ENCODE data around the gene CDC42SE2.

Gene CDC42SE2

GRCh38 chr5:131296213-131296672 lies 32.4 kb downstream of the CDC42SE2 start:
- Histone ChIP-seq H2AFZ (ENCODE audit: low read length) (no peak overlapping the region), H3K27me3 (ENCODE audit: insufficient read depth, low read length, poor library complexity, severe bottlenecking) (no peaks in the 10 kb centered on the region), H3K9ac (ENCODE audit: low read depth, low read length, poor library complexity, severe bottlenecking) (no peak overlapping the region), H3K4me3 (ENCODE audit: low read length, poor library complexity, severe bottlenecking) (no peak overlapping the region), H4K20me1 (ENCODE audit: insufficient read depth, low read length, poor library complexity, severe bottlenecking) (peaks cover 21% of the 10 kb centered on the region), H3K36me3 (ENCODE audit: insufficient read depth, low read length) (no peaks in the 10 kb centered on the region), H3F3A (ENCODE audit: low read depth) (no peaks in the 10 kb centered on the region), H3K4me2 (ENCODE audit: low read depth, low read length, poor library complexity, severe bottlenecking) (no peak overlapping the region), H3K79me2 (ENCODE audit: insufficient read depth, low read length) (peaks cover 83% of the 10 kb centered on the region), H3K4me1 (ENCODE audit: insufficient read depth, low read length, poor library complexity, severe bottlenecking) (peaks cover 3% of the 10 kb centered on the region), H3K9me3 (ENCODE audit: insufficient read depth, low read depth, low read length) (no peaks in the 10 kb centered on the region), H3K9me2 (replicated peaks; ENCODE audit: low read depth, low read length) (no peaks in the 10 kb centered on the region)
- no peak for TF ChIP-seq EZH2phosphoT487 (IDR thresholded peaks at IDR 0.05; ENCODE audit: borderline replicate concordance)
- TF ChIP-seq, protein P1, sequence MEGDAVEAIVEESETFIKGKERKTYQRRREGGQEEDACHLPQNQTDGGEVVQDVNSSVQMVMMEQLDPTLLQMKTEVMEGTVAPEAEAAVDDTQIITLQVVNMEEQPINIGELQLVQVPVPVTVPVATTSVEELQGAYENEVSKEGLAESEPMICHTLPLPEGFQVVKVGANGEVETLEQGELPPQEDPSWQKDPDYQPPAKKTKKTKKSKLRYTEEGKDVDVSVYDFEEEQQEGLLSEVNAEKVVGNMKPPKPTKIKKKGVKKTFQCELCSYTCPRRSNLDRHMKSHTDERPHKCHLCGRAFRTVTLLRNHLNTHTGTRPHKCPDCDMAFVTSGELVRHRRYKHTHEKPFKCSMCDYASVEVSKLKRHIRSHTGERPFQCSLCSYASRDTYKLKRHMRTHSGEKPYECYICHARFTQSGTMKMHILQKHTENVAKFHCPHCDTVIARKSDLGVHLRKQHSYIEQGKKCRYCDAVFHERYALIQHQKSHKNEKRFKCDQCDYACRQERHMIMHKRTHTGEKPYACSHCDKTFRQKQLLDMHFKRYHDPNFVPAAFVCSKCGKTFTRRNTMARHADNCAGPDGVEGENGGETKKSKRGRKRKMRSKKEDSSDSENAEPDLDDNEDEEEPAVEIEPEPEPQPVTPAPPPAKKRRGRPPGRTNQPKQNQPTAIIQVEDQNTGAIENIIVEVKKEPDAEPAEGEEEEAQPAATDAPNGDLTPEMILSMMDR (conservative IDR thresholded peaks at IDR 0.05; ENCODE audit: low read length), result no peak

DNA sequence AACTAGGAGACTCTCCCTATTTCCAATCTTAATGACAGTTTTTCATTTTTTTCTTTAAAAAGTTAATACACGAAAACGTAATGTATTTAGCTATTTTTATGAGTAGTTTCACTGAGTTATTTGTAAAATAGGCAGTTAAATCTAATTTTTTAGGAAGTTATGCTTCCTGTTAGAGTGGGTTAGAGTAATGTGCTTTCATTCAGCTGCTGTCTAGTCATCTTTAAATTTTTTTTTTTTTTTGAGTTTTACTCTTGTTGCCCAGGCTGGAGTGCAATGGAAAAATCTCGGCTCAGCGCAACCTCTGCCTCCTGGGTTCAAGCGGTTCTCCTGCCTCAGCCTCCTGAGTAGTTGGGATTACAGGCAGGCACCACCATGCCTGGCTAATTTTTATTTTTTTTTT lies 34.0 kb downstream of the CDC42SE2 start:
- Histone ChIP-seq H3K4me2 (ENCODE audit: low read depth, low read length, poor library complexity, severe bottlenecking) (no peak overlapping the region), H3K4me3 (ENCODE audit: low read length, poor library complexity, severe bottlenecking) (no peak overlapping the region), H4K20me1 (ENCODE audit: insufficient read depth, low read length, poor library complexity, severe bottlenecking) (peaks cover 25% of the 10 kb centered on the region), H2AFZ (ENCODE audit: low read length) (no peak overlapping the region), H3K36me3 (ENCODE audit: insufficient read depth, low read length) (no peaks in the 10 kb centered on the region), H3K27me3 (ENCODE audit: insufficient read depth, low read length, poor library complexity, severe bottlenecking) (no peaks in the 10 kb centered on the region), H3K79me2 (ENCODE audit: insufficient read depth, low read length) (peaks cover 77% of the 10 kb centered on the region), H3F3A (ENCODE audit: low read depth) (no peaks in the 10 kb centered on the region), H3K9me2 (replicated peaks; ENCODE audit: low read depth, low read length) (no peaks in the 10 kb centered on the region), H3K4me1 (ENCODE audit: insufficient read depth, low read length, poor library complexity, severe bottlenecking) (peaks cover 3% of the 10 kb centered on the region), H3K9me3 (ENCODE audit: insufficient read depth, low read depth, low read length) (no peaks in the 10 kb centered on the region), H3K9ac (ENCODE audit: low read depth, low read length, poor library complexity, severe bottlenecking) (no peak overlapping the region)
- TF ChIP-seq, protein P1 (conservative IDR thresholded peaks at IDR 0.05; ENCODE audit: low read length), result no peak
- TF ChIP-seq EZH2phosphoT487 (IDR thresholded peaks at IDR 0.05; ENCODE audit: borderline replicate concordance), result no peak

DNA sequence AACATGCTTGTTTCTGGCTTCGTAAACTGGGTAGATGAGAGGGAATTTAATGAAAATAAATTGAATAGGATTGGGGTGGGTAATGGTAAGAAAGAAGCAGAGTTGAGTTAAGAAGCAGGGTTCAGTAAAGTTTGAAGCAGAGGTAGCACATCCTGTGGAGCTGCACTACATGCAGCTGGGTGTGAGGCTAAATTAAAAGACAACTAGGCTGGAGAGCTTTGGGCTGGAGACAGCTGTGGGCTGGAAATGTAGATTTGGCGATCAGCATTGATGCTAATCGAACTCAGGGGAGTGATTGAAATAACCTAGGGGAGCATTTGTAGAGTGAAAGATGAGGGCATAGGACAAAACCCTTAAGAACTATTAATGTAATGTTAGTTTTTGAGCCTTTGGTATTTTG lies 35.6 kb downstream of the CDC42SE2 start:
- H2AFZ ChIP-seq (ENCODE audit: low read length), result no peak overlapping the region
- H3K9ac ChIP-seq (ENCODE audit: low read depth, low read length, poor library complexity, severe bottlenecking), result no peak overlapping the region
- no peak overlapping the region for H3K4me2 ChIP-seq (ENCODE audit: low read depth, low read length, poor library complexity, severe bottlenecking)
- peaks cover 28% of the 10 kb centered on the region for H4K20me1 ChIP-seq (ENCODE audit: insufficient read depth, low read length, poor library complexity, severe bottlenecking)
- H3K4me1 ChIP-seq (ENCODE audit: insufficient read depth, low read length, poor library complexity, severe bottlenecking), result peaks cover 3% of the 10 kb centered on the region
- peaks cover 75% of the 10 kb centered on the region for H3K79me2 ChIP-seq (ENCODE audit: insufficient read depth, low read length)
- no peaks in the 10 kb centered on the region for H3K9me2 ChIP-seq (replicated peaks; ENCODE audit: low read depth, low read length)
- no peak overlapping the region for H3K4me3 ChIP-seq (ENCODE audit: low read length, poor library complexity, severe bottlenecking)
- H3F3A ChIP-seq (ENCODE audit: low read depth), result no peaks in the 10 kb centered on the region
- H3K9me3 ChIP-seq (ENCODE audit: insufficient read depth, low read depth, low read length), result no peaks in the 10 kb centered on the region
- TF ChIP-seq, protein P1 (conservative IDR thresholded peaks at IDR 0.05; ENCODE audit: low read length), result no peak
- no peak for TF ChIP-seq EZH2phosphoT487 (IDR thresholded peaks at IDR 0.05; ENCODE audit: borderline replicate concordance)
- no peaks in the 10 kb centered on the region for H3K36me3 ChIP-seq (ENCODE audit: insufficient read depth, low read length)
- no peaks in the 10 kb centered on the region for H3K27me3 ChIP-seq (ENCODE audit: insufficient read depth, low read length, poor library complexity, severe bottlenecking)

All from Loucy (cell line).